Measurements from ENCODE around the gene ATP6V1C2. TPM values are rescaled to one million over a fixed set of nuclear protein-coding genes. Genes with fewer than 3 reads are reported as not detected.

Gene ATP6V1C2
- polyA plus RNA-seq, 3 donors, result 0.03 TPM; not detected in 2

- intact Hi-C loops (cut with micrococcal nuclease), result no loop called here
- H3K27me3 Mint-ChIP-seq (ENCODE audit: low read depth in 3 of 3), result no peaks in the 10 kb centered on the region
- no peaks in the 10 kb centered on the region for H3K4me1 ChIP-seq (ENCODE audit: control insufficient read depth in 1 of 2, insufficient read depth in 2 of 2, low read length in 2 of 2)
- H3K36me3 ChIP-seq (replicated peaks in 1 of 2; ENCODE audit: control insufficient read depth in 1 of 2, insufficient read depth in 2 of 2, low read length in 2 of 2), result peaks cover 48 to 83% of the 10 kb centered on the region in 2 donors
- no peaks in the 10 kb centered on the region for H4K20me1 ChIP-seq (ENCODE audit: insufficient read depth, low read length)
- no peak overlapping the region for H3K27ac Mint-ChIP-seq
- no peaks in the 10 kb centered on the region for H3K9me3 Mint-ChIP-seq
- no peak overlapping the region for H3K4me3 ChIP-seq (replicated peaks in 1 of 3; ENCODE audit: low read depth in 2 of 3, low read length in 3 of 3)
- no CpG with 5 or more reads among the region's 2 CpGs for WGBS (ENCODE audit: insufficient coverage)
- H3K36me3 Mint-ChIP-seq, result peaks cover 48 to 72% of the 10 kb centered on the region in 2 donors
- H3K4me3 Mint-ChIP-seq, result no peak overlapping the region
- no peak overlapping the region for H3K4me2 ChIP-seq (replicated peaks; ENCODE audit: extremely low read depth, low read length, poor library complexity, severe bottlenecking)
- no peak overlapping the region for H2AFZ ChIP-seq (ENCODE audit: insufficient read depth, low read depth, low read length, poor library complexity, severe bottlenecking)
- H3K9ac ChIP-seq (ENCODE audit: insufficient read depth, low read length, poor library complexity, severe bottlenecking), result no peak overlapping the region
- no peaks in the 10 kb centered on the region for H3K27me3 ChIP-seq (ENCODE audit: control insufficient read depth in 2 of 2, insufficient read depth in 2 of 2, low read length in 2 of 2)
- H3K79me2 ChIP-seq (ENCODE audit: insufficient read depth, low read length), result peaks cover 7% of the 10 kb centered on the region
- no peaks in the 10 kb centered on the region for H3K9me3 ChIP-seq (replicated peaks in 1 of 2; ENCODE audit: control insufficient read depth in 1 of 2, insufficient read depth in 1 of 2, low read length in 2 of 2)
- no peak for TF ChIP-seq CTCF (IDR thresholded peaks at IDR 0.05)
- DNase-seq, result no peak
- H3K27ac ChIP-seq (ENCODE audit: low read depth in 1 of 2, low read length in 2 of 2), result no peak overlapping the region
- H3K4me1 Mint-ChIP-seq, result no peaks in the 10 kb centered on the region
Measured at GRCh38 chr2:10680957-10681356, 40.5 kb upstream of the ATP6V1C2 start.

- H3K36me3 Mint-ChIP-seq, result peaks cover 21 to 34% of the 10 kb centered on the region in 2 donors
- intact Hi-C loops (cut with micrococcal nuclease), result no loop called here
- Histone ChIP-seq H3K9me3 (replicated peaks in 1 of 2; ENCODE audit: control insufficient read depth in 1 of 2, insufficient read depth in 1 of 2, low read length in 2 of 2) (no peaks in the 10 kb centered on the region), H2AFZ (ENCODE audit: insufficient read depth, low read depth, low read length, poor library complexity, severe bottlenecking) (no peak overlapping the region), H3K4me3 (replicated peaks in 1 of 3; ENCODE audit: low read depth in 2 of 3, low read length in 3 of 3) (no peak overlapping the region), H3K4me1 (ENCODE audit: control insufficient read depth in 1 of 2, insufficient read depth in 2 of 2, low read length in 2 of 2) (peaks cover 20 to 22% of the 10 kb centered on the region in 2 donors), H3K9ac (ENCODE audit: insufficient read depth, low read length, poor library complexity, severe bottlenecking) (no peak overlapping the region), H3K4me2 (replicated peaks; ENCODE audit: extremely low read depth, low read length, poor library complexity, severe bottlenecking) (no peak overlapping the region), H3K36me3 (replicated peaks in 1 of 2; ENCODE audit: control insufficient read depth in 1 of 2, insufficient read depth in 2 of 2, low read length in 2 of 2) (peaks cover 22 to 54% of the 10 kb centered on the region in 2 donors), H3K27ac (ENCODE audit: low read depth in 1 of 2, low read length in 2 of 2) (no peak overlapping the region), H3K27me3 (ENCODE audit: control insufficient read depth in 2 of 2, insufficient read depth in 2 of 2, low read length in 2 of 2) (no peaks in the 10 kb centered on the region), H4K20me1 (ENCODE audit: insufficient read depth, low read length) (peaks cover 3% of the 10 kb centered on the region), H3K79me2 (ENCODE audit: insufficient read depth, low read length) (peaks cover 50% of the 10 kb centered on the region)
- no peak for TF ChIP-seq CTCF (IDR thresholded peaks at IDR 0.05)
- H3K4me3 Mint-ChIP-seq, result no peak overlapping the region
- H3K27ac Mint-ChIP-seq, result no peak overlapping the region
- no peaks in the 10 kb centered on the region for H3K27me3 Mint-ChIP-seq (ENCODE audit: low read depth in 3 of 3)
- WGBS (ENCODE audit: insufficient coverage), result 94% methylated on average over 4 of the region's 5 CpGs
- DNase-seq, result no peak
- H3K4me1 Mint-ChIP-seq, result peaks cover 6% of the 10 kb centered on the region
- H3K9me3 Mint-ChIP-seq, result no peaks in the 10 kb centered on the region
Measured at GRCh38 chr2:10686176-10686730, 35.2 kb upstream of the ATP6V1C2 start.

All from CD14-positive monocyte (primary cell).